ENCODE measurements around the gene ZNF100. TPM values are rescaled to one million over a fixed set of nuclear protein-coding genes. Genes with fewer than 3 reads are reported as not detected.
"Not testable (repeated sequence)": the region's sequence is repeated elsewhere in the genome, so short reads cannot be mapped to it uniquely, and the experiment has no call there.

ZNF100 gene
- total RNA-seq, 1 experiment from 2014 or later = 24.5 TPM

DNA sequence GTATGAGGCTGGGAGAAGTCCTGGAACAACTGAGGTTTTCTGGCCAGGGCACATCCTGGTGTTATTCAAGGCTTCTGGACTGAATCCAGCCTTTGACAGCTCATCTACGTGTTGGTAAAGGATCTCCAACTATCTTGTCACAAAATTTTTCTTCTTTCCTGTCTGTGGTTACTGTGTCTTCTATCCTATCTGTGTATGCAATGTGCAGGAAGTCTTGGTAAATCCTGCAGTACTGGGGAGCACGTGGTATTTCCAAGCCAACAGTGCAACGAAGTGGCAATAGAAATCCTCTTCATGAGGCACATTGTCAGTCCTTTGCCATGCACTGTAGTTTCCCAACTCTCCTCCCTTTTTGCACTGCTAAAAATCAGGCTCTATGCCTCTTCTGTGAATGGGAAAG is 86.7 kb downstream of the ZNF100 start:
- no peaks in the 10 kb centered on the region for H3K36me3 ChIP-seq

DNA sequence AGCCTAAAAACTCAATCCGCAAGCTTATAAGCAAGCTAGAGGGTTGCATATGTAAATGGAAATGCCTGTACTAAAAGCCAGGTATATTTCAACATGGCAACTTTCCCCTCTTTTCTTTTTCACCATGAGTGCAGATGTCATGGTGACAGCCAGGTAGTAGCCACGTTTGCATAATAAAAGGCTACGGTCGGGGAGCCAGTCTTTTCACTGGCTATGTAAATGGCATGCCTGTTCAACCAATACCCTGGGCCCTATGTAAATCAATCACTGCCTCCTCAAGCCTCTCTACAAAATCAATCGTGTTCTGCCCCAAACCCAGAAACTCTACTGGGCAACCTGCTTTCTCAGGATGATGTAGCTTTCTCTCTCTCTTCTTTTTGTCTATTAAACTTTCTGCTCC is 87.4 kb downstream of the ZNF100 start:
- Histone ChIP-seq H3K27ac (no peak overlapping the region), H3K4me1 (no peaks in the 10 kb centered on the region), H3K36me3 (no peaks in the 10 kb centered on the region), H3K27me3 (no peaks in the 10 kb centered on the region), H3K4me3 (no peak overlapping the region), H3K9me3 (replicated peaks) (no peaks in the 10 kb centered on the region; the same call in 1 of the 2 replicates)
- no peak for DNase-seq

More for the DNA sequence above, 86.7 kb downstream of the ZNF100 start:
- Histone ChIP-seq H3K4me3 (no peak overlapping the region), H3K27me3 (no peaks in the 10 kb centered on the region), H3K9me3 (replicated peaks) (no peaks in the 10 kb centered on the region; the same call in 1 of the 2 replicates), H3K4me1 (no peaks in the 10 kb centered on the region), H3K27ac (no peak overlapping the region)
- DNase-seq = no peak

GRCh38 chr19:21677696-21678418 is 89.5 kb downstream of the ZNF100 start:
- Histone ChIP-seq H3K27ac (no peak overlapping the region), H3K36me3 (no peaks in the 10 kb centered on the region), H3K4me3 (no peak overlapping the region), H3K4me1 (no peaks in the 10 kb centered on the region), H3K9me3 (replicated peaks) (no peaks in the 10 kb centered on the region; the same call in 1 of the 2 replicates), H3K27me3 (no peaks in the 10 kb centered on the region)
- no peak for DNase-seq

DNA sequence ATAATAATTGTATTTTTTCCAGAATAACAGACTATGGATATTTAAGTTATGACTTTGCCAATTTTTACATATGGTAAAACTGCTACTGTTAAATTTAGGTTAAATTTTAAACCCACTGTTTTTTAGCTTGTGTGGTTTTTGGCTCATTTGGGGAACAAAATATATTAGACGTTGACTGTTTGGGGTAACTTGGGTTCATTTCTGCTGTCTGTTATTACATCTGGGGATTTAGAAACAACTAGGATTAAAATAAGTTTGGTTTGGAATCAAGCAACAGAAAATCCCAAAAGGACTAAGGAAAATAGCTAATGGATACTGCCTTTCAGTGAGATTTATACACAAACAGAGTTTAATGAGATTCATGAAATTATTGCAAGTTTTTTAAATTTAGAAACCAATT is 92.9 kb downstream of the ZNF100 start:
- Histone ChIP-seq H3K27ac (no peak overlapping the region), H3K27me3 (no peaks in the 10 kb centered on the region), H3K4me3 (no peak overlapping the region), H3K9me3 (replicated peaks) (no peaks in the 10 kb centered on the region), H3K36me3 (no peaks in the 10 kb centered on the region), H3K4me1 (no peaks in the 10 kb centered on the region)
- no peak for DNase-seq

DNA sequence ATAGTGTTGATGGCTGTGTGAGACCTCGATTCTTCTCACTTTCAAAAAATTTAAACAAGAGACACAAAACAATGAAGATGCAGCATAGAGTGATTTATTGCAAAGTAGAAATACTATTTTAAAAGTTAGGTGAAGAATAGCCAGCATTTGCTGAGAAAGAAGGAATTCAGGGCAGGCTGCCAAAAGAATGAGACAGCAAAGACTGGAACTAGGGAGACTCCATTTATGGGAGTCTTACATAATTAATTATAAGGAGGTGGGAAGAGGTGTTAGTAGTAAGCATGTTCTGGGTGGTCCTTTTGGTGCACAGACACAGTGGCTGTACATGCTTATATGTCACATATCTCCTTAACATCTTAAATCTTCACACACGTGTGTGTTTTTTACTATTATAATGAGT is 93.9 kb downstream of the ZNF100 start:
- not testable (repeated sequence) for H3K4me1 ChIP-seq; H3K27ac ChIP-seq; H3K4me3 ChIP-seq; H3K9me3 ChIP-seq (replicated peaks); DNase-seq; H3K36me3 ChIP-seq; H3K27me3 ChIP-seq

Other genes with a start within 250 kb of the ZNF100 start
- 38.5 and 40.8 TPM in 2 replicates for gene ZNF43, start 68.6 kb upstream of the ZNF100 start, total RNA-seq (2014; rRNA removed; shearing (Covaris generic))
- not detected in 2 replicates for gene ZNF208, start 243.4 kb upstream of the ZNF100 start, total RNA-seq (2014; rRNA removed; shearing (Covaris generic))

All from SJCRH30 (cell line).